Nephron (organoid): ENCODE measurements around the gene USH2A.

Experiments used
- H3K27ac Mint-ChIP-seq, 3 experiments: 2 replicates each; pipeline ENCODE4 v1.8.0; 2020; ENCODE audit warnings: mixed read lengths in 3 of 3, mild to moderate bottlenecking in 2 of 3, moderate library complexity in 1 of 3
- H3K27me3 Mint-ChIP-seq: 2 replicates; pipeline ENCODE4 v1.8.0; 2021; ENCODE audit warnings: low read depth, mild to moderate bottlenecking, moderate library complexity, mixed read lengths
- H3K36me3 Mint-ChIP-seq: 2 replicates; pipeline ENCODE4 v1.8.0; 2020; ENCODE audit warnings: low read depth, mixed read lengths
- H3K4me1 Mint-ChIP-seq: 2 replicates; pipeline ENCODE4 v1.8.0; 2020; ENCODE audit warnings: mixed read lengths
- H3K4me3 Mint-ChIP-seq, 3 experiments: 2 replicates each; pipeline ENCODE4 v1.8.0; 2020; ENCODE audit warnings: mild to moderate bottlenecking in 3 of 3, mixed read lengths in 3 of 3, moderate library complexity in 2 of 3
- H3K9me3 Mint-ChIP-seq: 2 replicates; pipeline ENCODE4 v1.8.0; 2020; ENCODE audit warnings: mixed read lengths
- CTCF ChIP-seq, 3 experiments: fragments of 200-600 bp; sonication (generic); IDR thresholded peaks; one replicate each; pipeline ENCODE4 v1.5.0; 2021; ENCODE audit warnings: antibody characterized with exemption in 3 of 3; ENCODE audit not compliant: unreplicated experiment in 3 of 3

Gene USH2A

GRCh38 chr1:215640429-215641148 lies 782.7 kb downstream of the USH2A start:
- H3K4me1 Mint-ChIP-seq: peaks cover 6% of the 10 kb centered on the region
- no peak overlapping the region for H3K27ac Mint-ChIP-seq
- no peak for TF ChIP-seq CTCF (IDR thresholded peaks at IDR 0.05; ENCODE audit: unreplicated experiment in 3 of 3)
- no peaks in the 10 kb centered on the region for H3K36me3 Mint-ChIP-seq
- H3K27me3 Mint-ChIP-seq: no peaks in the 10 kb centered on the region
- no peak overlapping the region for H3K4me3 Mint-ChIP-seq
- H3K9me3 Mint-ChIP-seq: no peaks in the 10 kb centered on the region

- peaks cover 11% of the 10 kb centered on the region for H3K4me1 Mint-ChIP-seq
- no peak overlapping the region for H3K4me3 Mint-ChIP-seq
- no peak for TF ChIP-seq CTCF (IDR thresholded peaks at IDR 0.05; ENCODE audit: unreplicated experiment in 3 of 3)
- H3K36me3 Mint-ChIP-seq: no peaks in the 10 kb centered on the region
- no peaks in the 10 kb centered on the region for H3K9me3 Mint-ChIP-seq
- H3K27ac Mint-ChIP-seq: peak overlapping the region in 2 of 3 experiments; percentile 7 to 46
- H3K27me3 Mint-ChIP-seq: no peaks in the 10 kb centered on the region
Measured at GRCh38 chr1:215637041-215637573, 786.1 kb downstream of the USH2A start.

GRCh38 chr1:215636258-215636965 lies 786.8 kb downstream of the USH2A start:
- Mint-ChIP-seq H3K4me3 (no peak overlapping the region), H3K27me3 (no peaks in the 10 kb centered on the region), H3K27ac (peak overlapping the region; percentile 7 to 46 (median 45)), H3K4me1 (peaks cover 11% of the 10 kb centered on the region), H3K36me3 (no peaks in the 10 kb centered on the region), H3K9me3 (no peaks in the 10 kb centered on the region)
- TF ChIP-seq CTCF (IDR thresholded peaks at IDR 0.05; ENCODE audit: unreplicated experiment in 3 of 3): no peak

- no peaks in the 10 kb centered on the region for H3K27me3 Mint-ChIP-seq
- H3K36me3 Mint-ChIP-seq: no peaks in the 10 kb centered on the region
- TF ChIP-seq CTCF (IDR thresholded peaks at IDR 0.05; ENCODE audit: unreplicated experiment in 3 of 3): no peak
- H3K4me1 Mint-ChIP-seq: peaks cover 11% of the 10 kb centered on the region
- no peaks in the 10 kb centered on the region for H3K9me3 Mint-ChIP-seq
- H3K27ac Mint-ChIP-seq: peak overlapping the region in 1 of 3 experiments; percentile 45
- H3K4me3 Mint-ChIP-seq: no peak overlapping the region
Measured at GRCh38 chr1:215635827-215636226, 787.4 kb downstream of the USH2A start.

GRCh38 chr1:215631489-215631888 lies 791.8 kb downstream of the USH2A start:
- peaks cover 4% of the 10 kb centered on the region for H3K4me1 Mint-ChIP-seq
- H3K27me3 Mint-ChIP-seq: no peaks in the 10 kb centered on the region
- no peaks in the 10 kb centered on the region for H3K9me3 Mint-ChIP-seq
- TF ChIP-seq CTCF (IDR thresholded peaks at IDR 0.05; ENCODE audit: unreplicated experiment in 3 of 3): no peak
- no peaks in the 10 kb centered on the region for H3K36me3 Mint-ChIP-seq
- no peak overlapping the region for H3K27ac Mint-ChIP-seq
- no peak overlapping the region for H3K4me3 Mint-ChIP-seq
